Coronary artery (tissue), 2 donors: ENCODE measurements around the gene SPON1.

Experiments
- DNase-seq: peaks from one replicate; pipeline ENCODE4 v3.0.0-alpha.2; 2017; ENCODE audit warnings: low spot score
- H3K27ac ChIP-seq, 2 donors: fragments of 200-600 bp; sonication (generic); one replicate each; pipeline ENCODE4 v1.5.1; 2016 to 2019
- H3K4me3 ChIP-seq: fragments of 200-600 bp; sonication (generic); 2 replicates; pipeline ENCODE4 v1.5.1; 2016; ENCODE audit warnings: mild to moderate bottlenecking, moderate library complexity
- TF ChIP-seq, protein P1 (sequence below): fragments of 200-600 bp; sonication (generic); IDR thresholded peaks from one replicate; pipeline ENCODE4 v1.5.1; 2019; ENCODE audit warnings: antibody characterized with exemption

The SPON1 gene

DNA sequence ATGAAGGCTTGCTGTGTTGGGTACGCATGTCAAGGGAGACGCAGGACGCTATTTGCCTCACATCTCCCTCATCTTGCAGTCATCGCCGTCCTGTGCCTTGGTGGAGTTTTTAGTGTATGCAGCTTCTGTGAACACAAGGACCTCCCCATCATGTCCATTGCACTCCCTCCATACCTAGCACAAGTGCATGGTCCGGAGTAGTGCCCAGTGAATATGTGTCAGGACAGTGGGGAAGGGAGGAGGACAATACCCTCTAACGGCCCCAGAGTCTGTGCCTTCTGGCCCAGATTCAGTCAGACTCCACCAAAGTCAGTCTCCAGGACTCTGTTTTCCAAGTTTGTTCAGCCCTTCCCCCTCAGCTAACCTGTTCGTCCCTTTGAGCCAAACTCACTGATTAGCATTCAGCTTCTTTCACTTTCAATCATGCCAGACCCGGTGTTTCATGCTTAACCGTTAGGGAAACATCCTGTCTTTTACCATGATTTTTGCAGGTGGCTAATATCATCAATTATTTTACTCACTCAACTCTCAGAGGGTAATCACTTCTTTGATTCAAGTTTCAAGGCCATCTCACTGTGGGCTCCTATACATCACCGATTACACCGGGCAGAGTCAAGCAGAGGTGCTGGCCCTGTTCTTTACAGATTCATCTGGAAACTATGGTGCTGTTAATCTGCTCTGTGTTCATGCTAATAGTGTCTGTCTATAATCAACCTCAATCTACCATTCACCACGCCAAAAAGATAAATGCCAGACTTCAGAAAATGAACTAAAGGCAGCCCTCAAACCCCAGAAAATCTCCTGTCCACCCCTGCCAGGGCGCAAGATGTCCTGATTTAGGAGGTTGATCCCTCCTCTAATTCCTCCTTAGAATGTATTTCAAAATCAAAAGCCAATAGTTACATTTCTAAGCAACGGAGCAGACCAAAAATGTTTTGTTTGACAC, 240.0 kb downstream of the SPON1 start:
- TF ChIP-seq, protein P1, sequence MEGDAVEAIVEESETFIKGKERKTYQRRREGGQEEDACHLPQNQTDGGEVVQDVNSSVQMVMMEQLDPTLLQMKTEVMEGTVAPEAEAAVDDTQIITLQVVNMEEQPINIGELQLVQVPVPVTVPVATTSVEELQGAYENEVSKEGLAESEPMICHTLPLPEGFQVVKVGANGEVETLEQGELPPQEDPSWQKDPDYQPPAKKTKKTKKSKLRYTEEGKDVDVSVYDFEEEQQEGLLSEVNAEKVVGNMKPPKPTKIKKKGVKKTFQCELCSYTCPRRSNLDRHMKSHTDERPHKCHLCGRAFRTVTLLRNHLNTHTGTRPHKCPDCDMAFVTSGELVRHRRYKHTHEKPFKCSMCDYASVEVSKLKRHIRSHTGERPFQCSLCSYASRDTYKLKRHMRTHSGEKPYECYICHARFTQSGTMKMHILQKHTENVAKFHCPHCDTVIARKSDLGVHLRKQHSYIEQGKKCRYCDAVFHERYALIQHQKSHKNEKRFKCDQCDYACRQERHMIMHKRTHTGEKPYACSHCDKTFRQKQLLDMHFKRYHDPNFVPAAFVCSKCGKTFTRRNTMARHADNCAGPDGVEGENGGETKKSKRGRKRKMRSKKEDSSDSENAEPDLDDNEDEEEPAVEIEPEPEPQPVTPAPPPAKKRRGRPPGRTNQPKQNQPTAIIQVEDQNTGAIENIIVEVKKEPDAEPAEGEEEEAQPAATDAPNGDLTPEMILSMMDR, result no peak
- DNase-seq, result no peak
- Histone ChIP-seq H3K27ac (no peak overlapping the region), H3K4me3 (no peak overlapping the region)

DNA sequence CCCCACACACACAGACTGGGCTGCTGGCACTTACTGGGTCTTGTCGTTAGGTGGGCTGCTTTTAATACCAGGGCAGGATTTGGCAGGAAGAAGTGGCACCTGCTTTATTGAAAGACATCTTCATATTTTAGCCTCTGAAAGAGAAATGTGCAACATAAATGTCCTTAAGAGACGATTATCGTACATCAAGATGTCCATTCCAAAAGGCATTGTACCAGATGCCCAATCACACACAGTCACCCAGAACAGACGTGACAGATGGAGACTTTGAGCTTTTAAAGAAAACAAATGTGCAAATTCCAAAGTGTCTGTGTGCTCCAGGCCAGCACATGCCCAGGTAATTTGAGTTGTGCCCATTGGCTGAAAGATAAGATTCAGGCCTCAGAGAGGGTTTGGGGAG, 240.8 kb downstream of the SPON1 start:
- TF ChIP-seq, protein P1, result no peak
- Histone ChIP-seq H3K4me3 (no peak overlapping the region), H3K27ac (no peak overlapping the region)
- no peak for DNase-seq

DNA sequence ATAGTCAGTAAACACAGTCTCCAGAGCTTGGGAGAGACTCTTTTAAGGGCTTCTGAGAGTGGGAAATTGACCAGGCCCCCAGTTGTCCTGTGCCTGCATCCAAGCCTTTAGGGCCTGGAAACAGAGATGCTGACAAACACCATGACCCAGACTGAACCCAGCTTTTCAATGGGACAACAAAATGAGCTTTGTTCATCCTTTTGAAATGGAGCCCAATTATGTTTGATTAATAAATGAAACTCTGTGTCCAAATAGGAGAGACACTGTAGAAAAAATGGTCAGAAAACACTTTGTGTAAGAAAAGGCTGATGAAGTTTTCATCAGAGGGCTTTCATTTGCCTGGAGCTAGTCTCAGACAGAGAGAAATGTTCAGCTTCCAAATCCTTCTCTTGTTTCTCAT, 250.5 kb downstream of the SPON1 start:
- TF ChIP-seq, protein P1, result no peak
- Histone ChIP-seq H3K4me3 (no peak overlapping the region), H3K27ac (no peak overlapping the region)
- DNase-seq, result no peak

DNA sequence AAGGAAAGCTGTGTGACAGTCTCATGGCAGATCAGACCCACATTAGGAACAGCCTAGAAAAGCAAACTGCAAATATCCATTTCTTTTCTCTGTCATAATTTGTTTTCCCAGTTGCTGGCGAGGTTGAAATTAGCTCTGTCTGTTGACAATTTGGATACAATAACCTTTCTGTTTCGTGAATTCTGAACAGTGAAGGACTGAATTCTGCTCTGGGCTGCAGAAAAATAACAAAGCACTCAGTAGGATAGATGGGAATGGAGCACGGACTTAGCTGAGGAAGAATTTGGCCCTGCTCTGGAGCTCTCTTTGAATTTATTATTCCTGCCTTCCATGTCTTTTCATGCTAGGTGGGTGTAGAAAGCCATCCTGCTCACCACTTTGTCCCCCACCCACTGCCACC, 256.2 kb downstream of the SPON1 start:
- Histone ChIP-seq H3K4me3 (no peak overlapping the region), H3K27ac (no peak overlapping the region)
- no peak for DNase-seq
- TF ChIP-seq, protein P1, result no peak

DNA sequence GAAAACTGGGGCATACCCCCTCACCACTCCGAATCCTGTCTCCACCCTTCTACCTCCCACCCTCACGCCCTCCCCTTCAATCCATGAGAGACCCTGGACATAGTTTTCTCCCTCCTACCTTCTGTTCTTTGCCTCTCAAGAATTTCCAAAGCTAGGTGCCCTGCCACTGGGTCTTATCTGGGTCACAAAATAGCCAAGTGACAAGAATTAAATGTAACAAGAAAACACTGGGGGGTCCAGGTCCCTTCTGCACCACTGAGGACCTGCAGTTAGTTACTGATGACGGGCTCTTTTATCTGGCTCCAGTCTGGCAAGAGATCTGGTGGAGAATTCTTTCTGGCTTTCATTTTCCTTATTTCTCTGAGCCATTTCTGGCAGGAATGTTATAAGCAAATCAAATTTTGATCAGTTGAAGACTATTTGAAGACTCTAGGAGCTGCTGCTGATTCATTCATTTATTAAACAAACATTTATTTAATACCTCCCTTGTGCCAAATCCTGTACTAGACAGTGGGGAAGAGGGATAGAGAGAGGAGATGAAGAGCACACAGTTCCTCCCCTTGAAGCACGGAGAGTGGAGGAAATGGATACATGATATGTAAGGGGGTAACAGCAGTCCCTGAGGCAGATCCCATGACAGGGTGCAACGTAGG, 261.2 kb downstream of the SPON1 start:
- TF ChIP-seq, protein P1, result no peak
- Histone ChIP-seq H3K27ac (no peak overlapping the region), H3K4me3 (no peak overlapping the region)
- DNase-seq, result no peak

DNA sequence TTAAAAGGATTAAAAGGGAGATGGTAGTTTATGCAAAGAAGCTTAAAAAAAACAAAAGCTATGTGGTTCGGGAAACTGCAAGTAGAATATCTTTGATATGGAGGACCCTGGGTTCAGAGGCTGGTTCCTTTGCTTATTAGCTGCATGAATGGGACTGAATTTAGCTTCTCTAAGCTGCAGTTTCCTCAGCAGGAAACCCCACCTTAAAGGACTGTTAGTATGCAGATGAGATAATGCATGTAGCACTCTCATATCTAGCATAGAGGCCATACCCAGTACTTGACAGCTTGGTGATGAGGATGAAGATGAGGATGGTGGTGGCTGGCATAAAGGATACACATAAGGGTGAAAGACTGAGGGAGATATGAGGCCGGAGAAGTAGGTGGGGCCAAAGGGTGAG, 261.9 kb downstream of the SPON1 start:
- DNase-seq, result no peak
- TF ChIP-seq, protein P1, result no peak
- H3K27ac ChIP-seq, result no peak overlapping the region
- H3K4me3 ChIP-seq, result no peak overlapping the region
